Caco-2 (cell line): Measurements from ENCODE around the gene CEND1. TPM values are rescaled to one million over a fixed set of nuclear protein-coding genes. Genes with fewer than 3 reads are reported as not detected.
A peak's percentile ranks its signal among the peaks of the same experiment; 100 is the strongest.

Experiments used
- BruUV-seq: library from RNA; stranded (reverse); fragments of 400-500 nt; replicated peaks from 2 replicates; lab custom pipeline; 2021; lab: Mats Ljungman, UMichigan
- CTCF ChIA-PET: fragments of 300-600 bp; sonication (Branson Sonifier 250); formaldehyde crosslinking; loops from one replicate; lab custom pipeline; 2022; ENCODE audit warnings: antibody characterized with exemption; lab: Charles Lee
- POLR2A ChIA-PET: fragments of 300-600 bp; sonication (Branson Sonifier 250); formaldehyde crosslinking; loops from one replicate; lab custom pipeline; 2022; ENCODE audit warnings: antibody characterized with exemption; lab: Charles Lee
- DNase-seq, 2 experiments: peaks; one replicate each; pipeline versions ENCODE4 v3.0.0 to v3.0.0-alpha.2; 2020 to 2022
- H3K27me3 ChIP-seq: replicated peaks from 2 replicates; pipeline ENCODE4 v1.6.0; 2011; ENCODE audit warnings: low read length; ENCODE audit not compliant: control insufficient read depth, insufficient read depth
- H3K36me3 ChIP-seq: 2 replicates; pipeline ENCODE4 v1.5.1; 2011; ENCODE audit warnings: low read length; ENCODE audit not compliant: control insufficient read depth, insufficient read depth
- H3K4me1 ChIP-seq: fragments of 250-450 bp; sonication (Bioruptor Pico); 2 replicates; pipeline ENCODE4 v1.5.1; 2020; ENCODE audit warnings: mild to moderate bottlenecking
- H3K4me3 ChIP-seq: 2 replicates; pipeline ENCODE4 v1.5.1; 2011; ENCODE audit warnings: low read depth, mild to moderate bottlenecking, control low read depth, low read length
- H3K9me3 ChIP-seq: fragments of 250-450 bp; sonication (Bioruptor Pico); 2 replicates; pipeline ENCODE4 v1.5.1; 2020; ENCODE audit warnings: mild to moderate bottlenecking, moderate library complexity
- H3K27ac Mint-ChIP-seq: one replicate; pipeline ENCODE4 v1.8.0; 2022; ENCODE audit warnings: mixed read lengths; ENCODE audit not compliant: unreplicated experiment
- H3K27me3 Mint-ChIP-seq: one replicate; pipeline ENCODE4 v1.8.0; 2022; ENCODE audit warnings: mixed read lengths; ENCODE audit not compliant: insufficient read depth, unreplicated experiment
- H3K36me3 Mint-ChIP-seq: one replicate; pipeline ENCODE4 v1.8.0; 2022; ENCODE audit warnings: mild to moderate bottlenecking, mixed read lengths; ENCODE audit not compliant: insufficient read depth, unreplicated experiment
- H3K4me1 Mint-ChIP-seq: one replicate; pipeline ENCODE4 v1.8.0; 2022; ENCODE audit warnings: low read depth, mixed read lengths; ENCODE audit not compliant: unreplicated experiment
- H3K4me3 Mint-ChIP-seq: one replicate; pipeline ENCODE4 v1.8.0; 2022; ENCODE audit warnings: mild to moderate bottlenecking, moderate library complexity, mixed read lengths; ENCODE audit not compliant: unreplicated experiment
- H3K9me3 Mint-ChIP-seq: one replicate; pipeline ENCODE4 v1.8.0; 2022; ENCODE audit warnings: mixed read lengths; ENCODE audit not compliant: unreplicated experiment
- intact Hi-C: fragments of 100-400 bp; cut with micrococcal nuclease; formaldehyde crosslinking; loops from one replicate; pipeline ENCODE4 v1.10.0; 2022; ENCODE audit not compliant: unreplicated experiment
- total RNA-seq: library from RNA; stranded (reverse); gene quantifications from 2 replicates; pipeline ENCODE4 v1.2.3, GENCODE V29; 2022
- TF ChIP-seq, protein P1 (sequence below), 2 experiments: fragments of 200-600 bp in 1 of 2; IDR thresholded peaks; 1 replicate in 1 of 2; 2 replicates in 1 of 2; pipeline versions ENCODE4 v1.5.1 to v1.8.0; 2011 to 2022; ENCODE audit warnings: antibody characterized with exemption in 1 of 2, control low read depth in 1 of 2, inconsistent platforms in 1 of 2, low read depth in 1 of 2, low read length in 1 of 2, mild to moderate bottlenecking in 1 of 2, moderate library complexity in 1 of 2; ENCODE audit not compliant: insufficient read depth in 1 of 2, severe bottlenecking in 1 of 2, unreplicated experiment in 1 of 2

The CEND1 gene
- total RNA-seq, 1 experiment from 2014 or later: not detected

DNA sequence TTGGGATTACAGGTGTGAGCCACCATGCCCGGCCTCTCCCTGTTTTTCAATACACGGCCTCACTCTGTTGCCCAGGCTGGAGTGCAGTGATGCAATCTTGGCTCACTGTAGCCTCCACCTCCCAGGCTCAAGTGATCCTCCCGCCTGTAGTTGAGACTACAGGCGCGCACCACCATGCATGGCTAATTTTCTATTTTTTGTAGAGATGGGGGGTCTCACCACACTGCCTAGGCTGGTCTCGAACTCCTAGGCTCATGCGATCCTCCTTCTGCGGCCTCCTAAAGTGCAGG lies 24.1 kb downstream of the CEND1 start:
- H3K27me3 ChIP-seq: no peaks in the 10 kb centered on the region
- H3K36me3 ChIP-seq: peaks cover 13% of the 10 kb centered on the region
- H3K27ac Mint-ChIP-seq: no peak overlapping the region
- no peak overlapping the region for H3K4me3 Mint-ChIP-seq
- no peaks in the 10 kb centered on the region for H3K9me3 ChIP-seq
- DNase-seq: peak in 1 of 2 experiments; percentile 22
- ChIA-PET POLR2A (no interaction called here), CTCF (interaction anchor here (0.6 kb wide), 1 partner anchor 809 kb away, joined by 3 read pairs; no protein-coding TSS in a partner anchor)
- peaks cover 89% of the 10 kb centered on the region for H3K36me3 Mint-ChIP-seq
- H3K27me3 Mint-ChIP-seq: no peaks in the 10 kb centered on the region
- TF ChIP-seq, protein P1, sequence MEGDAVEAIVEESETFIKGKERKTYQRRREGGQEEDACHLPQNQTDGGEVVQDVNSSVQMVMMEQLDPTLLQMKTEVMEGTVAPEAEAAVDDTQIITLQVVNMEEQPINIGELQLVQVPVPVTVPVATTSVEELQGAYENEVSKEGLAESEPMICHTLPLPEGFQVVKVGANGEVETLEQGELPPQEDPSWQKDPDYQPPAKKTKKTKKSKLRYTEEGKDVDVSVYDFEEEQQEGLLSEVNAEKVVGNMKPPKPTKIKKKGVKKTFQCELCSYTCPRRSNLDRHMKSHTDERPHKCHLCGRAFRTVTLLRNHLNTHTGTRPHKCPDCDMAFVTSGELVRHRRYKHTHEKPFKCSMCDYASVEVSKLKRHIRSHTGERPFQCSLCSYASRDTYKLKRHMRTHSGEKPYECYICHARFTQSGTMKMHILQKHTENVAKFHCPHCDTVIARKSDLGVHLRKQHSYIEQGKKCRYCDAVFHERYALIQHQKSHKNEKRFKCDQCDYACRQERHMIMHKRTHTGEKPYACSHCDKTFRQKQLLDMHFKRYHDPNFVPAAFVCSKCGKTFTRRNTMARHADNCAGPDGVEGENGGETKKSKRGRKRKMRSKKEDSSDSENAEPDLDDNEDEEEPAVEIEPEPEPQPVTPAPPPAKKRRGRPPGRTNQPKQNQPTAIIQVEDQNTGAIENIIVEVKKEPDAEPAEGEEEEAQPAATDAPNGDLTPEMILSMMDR (IDR thresholded peaks at IDR 0.05; ENCODE audit: insufficient read depth in 1 of 2, low read depth in 1 of 2, low read length in 1 of 2, severe bottlenecking in 1 of 2, unreplicated experiment in 1 of 2): no peak
- intact Hi-C loops: no loop called here
- no peaks in the 10 kb centered on the region for H3K4me1 ChIP-seq
- H3K9me3 Mint-ChIP-seq: no peaks in the 10 kb centered on the region
- no peaks in the 10 kb centered on the region for H3K4me1 Mint-ChIP-seq
- H3K4me3 ChIP-seq: no peak overlapping the region
- no TSS peak for BruUV-seq

DNA sequence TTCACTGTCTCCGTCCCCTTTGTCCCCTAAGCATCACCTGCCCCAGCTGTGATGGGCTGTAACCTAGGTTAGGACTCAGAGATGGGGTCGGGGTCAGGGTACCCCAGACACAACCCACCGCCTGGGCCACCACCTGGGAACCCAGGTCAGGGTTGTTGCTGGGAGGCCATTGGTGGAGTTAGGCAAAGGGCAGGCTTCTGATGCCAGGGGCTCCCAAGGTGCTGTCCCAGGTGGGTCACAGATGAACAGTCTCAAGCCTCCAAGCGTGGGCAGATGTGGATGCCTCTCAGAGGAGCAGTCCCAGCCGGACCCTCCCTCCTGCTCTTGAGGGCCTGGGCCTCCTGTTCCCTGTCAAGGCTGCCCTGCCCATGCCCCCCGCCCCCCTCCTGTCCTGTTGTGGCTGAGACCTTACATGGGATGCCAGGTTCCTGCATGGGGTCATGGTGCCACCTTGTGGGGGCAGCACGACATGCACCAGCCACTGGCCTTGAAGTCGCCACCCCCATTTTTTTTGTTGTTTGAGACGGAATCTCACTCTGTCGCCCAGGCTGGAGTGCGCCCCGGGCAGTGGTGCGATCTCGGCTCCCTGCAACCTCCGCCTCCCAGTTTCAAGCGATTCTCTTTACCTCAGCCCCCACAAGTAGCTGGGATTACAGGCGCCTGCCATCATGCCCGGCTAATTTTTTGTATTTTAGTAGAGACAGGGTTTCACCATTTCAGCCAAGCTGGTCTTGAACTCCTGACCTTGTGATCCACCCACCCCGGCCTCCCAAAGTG lies 24.7 kb downstream of the CEND1 start:
- H3K4me1 Mint-ChIP-seq: no peaks in the 10 kb centered on the region
- Histone ChIP-seq H3K36me3 (peaks cover 13% of the 10 kb centered on the region), H3K9me3 (no peaks in the 10 kb centered on the region), H3K4me1 (no peaks in the 10 kb centered on the region), H3K4me3 (no peak overlapping the region), H3K27me3 (no peaks in the 10 kb centered on the region)
- CTCF ChIA-PET: interaction anchor here (0.7 kb wide), 1 partner anchor 9 kb away, joined by 3 read pairs; no protein-coding TSS in a partner anchor
- TF ChIP-seq, protein P1 (IDR thresholded peaks at IDR 0.05; ENCODE audit: insufficient read depth in 1 of 2, low read depth in 1 of 2, low read length in 1 of 2, severe bottlenecking in 1 of 2, unreplicated experiment in 1 of 2): peak; percentile 63 to 66
- no peak overlapping the region for H3K4me3 Mint-ChIP-seq
- no peaks in the 10 kb centered on the region for H3K9me3 Mint-ChIP-seq
- intact Hi-C loops: no loop called here
- H3K27ac Mint-ChIP-seq: peak overlapping the region; percentile 48
- POLR2A ChIA-PET: interaction anchor here (0.5 kb wide), 1 partner anchor 12 kb away, joined by 7 read pairs; the partner anchor contains the start of gene GATD1
- no peaks in the 10 kb centered on the region for H3K27me3 Mint-ChIP-seq
- peak; percentile 74 to 78 for DNase-seq
- no TSS peak for BruUV-seq
- peaks cover 89% of the 10 kb centered on the region for H3K36me3 Mint-ChIP-seq

DNA sequence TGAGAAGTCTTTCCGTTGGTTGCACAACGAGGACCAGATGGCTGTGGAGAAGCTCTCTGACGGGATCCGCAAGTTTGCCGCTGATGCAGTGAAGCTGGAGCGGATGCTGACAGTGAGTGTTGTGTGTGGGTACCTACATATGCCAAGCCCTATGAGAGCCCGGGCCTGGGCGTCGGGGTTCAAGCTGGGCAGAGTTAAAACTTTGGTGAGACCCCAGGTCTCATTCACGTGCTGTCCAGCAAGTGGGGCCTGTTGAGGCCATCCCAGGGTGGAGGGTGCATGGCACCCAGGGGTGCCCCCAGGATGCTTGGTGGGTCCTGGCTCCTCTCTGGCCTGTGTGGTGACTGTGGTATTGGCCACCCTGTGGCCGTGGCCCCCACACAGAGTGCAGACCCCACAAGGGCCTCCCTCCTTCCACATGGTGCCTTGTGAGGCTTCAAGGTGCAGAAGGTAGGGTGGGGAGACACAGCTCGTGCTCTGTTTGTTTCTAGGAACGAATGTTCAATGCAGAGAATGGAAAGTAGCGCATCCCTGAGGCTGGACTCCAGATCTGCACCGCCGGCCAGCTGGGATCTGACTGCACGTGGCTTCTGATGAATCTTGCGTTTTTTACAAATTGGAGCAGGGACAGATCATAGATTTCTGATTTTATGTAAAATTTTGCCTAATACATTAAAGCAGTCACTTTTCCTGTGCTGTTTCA lies 25.4 kb downstream of the CEND1 start:
- peak overlapping the region; percentile 48 for H3K27ac Mint-ChIP-seq
- no peak for DNase-seq
- ChIA-PET CTCF (interaction anchor here (0.7 kb wide), 1 partner anchor 8 kb away, joined by 3 read pairs; no protein-coding TSS in a partner anchor), POLR2A (interaction anchor here (0.5 to 1.3 kb wide), 2 partner anchors 13 to 60 kb away, joined by 4 to 7 read pairs; partner anchors contain the start of gene GATD1)
- Histone ChIP-seq H3K36me3 (peaks cover 15% of the 10 kb centered on the region), H3K27me3 (no peaks in the 10 kb centered on the region), H3K4me3 (no peak overlapping the region), H3K4me1 (no peaks in the 10 kb centered on the region), H3K9me3 (no peaks in the 10 kb centered on the region)
- BruUV-seq: TSS peak; percentile 17
- TF ChIP-seq, protein P1 (IDR thresholded peaks at IDR 0.05; ENCODE audit: insufficient read depth in 1 of 2, low read depth in 1 of 2, low read length in 1 of 2, severe bottlenecking in 1 of 2, unreplicated experiment in 1 of 2): no peak
- H3K4me3 Mint-ChIP-seq: no peak overlapping the region
- no peaks in the 10 kb centered on the region for H3K9me3 Mint-ChIP-seq
- no peaks in the 10 kb centered on the region for H3K4me1 Mint-ChIP-seq
- no peaks in the 10 kb centered on the region for H3K27me3 Mint-ChIP-seq
- H3K36me3 Mint-ChIP-seq: peaks cover 89% of the 10 kb centered on the region
- intact Hi-C loops: no loop called here
